Measurements from ENCODE around the gene CIB4. TPM values are rescaled to one million over a fixed set of nuclear protein-coding genes. Genes with fewer than 3 reads are reported as not detected.

The CIB4 gene
- total and polyA plus RNA-seq, 2 of the 13 experiments (the other 11 are each of a cell fraction or from before 2014, with no cell fraction given): not detected

DNA sequence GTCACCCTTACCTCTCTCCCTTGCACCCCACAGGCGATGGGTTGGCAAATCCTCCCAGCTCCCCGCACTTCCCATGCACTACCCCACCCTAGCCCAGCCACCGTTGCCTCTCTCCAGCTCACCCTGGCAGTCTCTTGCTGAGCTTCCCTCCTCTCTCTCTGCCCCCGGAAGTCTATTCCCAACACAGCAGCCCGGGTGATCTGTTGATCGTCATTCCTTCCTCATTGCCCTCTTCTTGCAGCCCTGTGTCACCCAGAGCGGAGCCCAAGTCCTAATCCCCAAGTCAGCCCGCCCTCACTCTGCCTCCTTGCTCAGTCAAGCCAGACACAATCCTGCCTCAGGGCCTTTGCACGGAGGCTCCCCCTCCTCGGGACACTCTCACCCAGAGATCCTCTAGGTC lies 55.2 kb downstream of the CIB4 start (continued):
- TF ChIP-seq ATRX (CRISPR knock-in tag; IDR thresholded peaks at IDR 0.05; ENCODE audit: borderline replicate concordance) (no peak), ZNF317 (CRISPR knock-in tag; IDR thresholded peaks at IDR 0.05) (no peak), KLF6 (CRISPR knock-in tag; IDR thresholded peaks at IDR 0.05) (no peak)

DNA sequence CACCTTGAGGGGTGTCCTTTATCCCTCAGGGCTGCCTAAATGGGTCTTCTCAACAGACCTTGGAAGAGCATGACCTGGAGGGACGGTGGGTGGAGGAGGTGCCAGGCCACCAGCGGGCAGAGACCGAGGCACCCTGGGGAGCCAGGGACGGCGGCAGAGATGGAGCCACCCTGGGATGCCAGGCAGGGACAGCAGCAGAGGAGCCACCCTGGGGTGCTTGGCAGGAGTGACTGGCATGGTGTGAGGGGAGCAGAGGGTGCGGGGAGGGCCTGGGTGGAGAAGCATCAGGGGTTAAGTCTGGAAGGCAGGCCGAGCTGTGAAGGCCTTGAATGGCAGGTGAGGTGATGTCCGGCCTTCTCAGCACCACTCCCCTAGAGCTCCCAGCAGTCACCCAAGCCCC lies 56.1 kb downstream of the CIB4 start:
- Histone ChIP-seq H2AFZ (ENCODE audit: low read length) (no peak overlapping the region), H3K4me2 (ENCODE audit: low read depth, low read length) (no peak overlapping the region), H3K9me3 (ENCODE audit: low read length) (no peaks in the 10 kb centered on the region), H3K36me3 (replicated peaks in 1 of 2; ENCODE audit: control insufficient read depth in 1 of 2, insufficient read depth in 2 of 2, low read length in 2 of 2) (no peaks in the 10 kb centered on the region), H3K4me1 (ENCODE audit: insufficient read depth, low read length) (no peaks in the 10 kb centered on the region), H3K27me3 (ENCODE audit: control insufficient read depth in 1 of 2, insufficient read depth in 2 of 2, low read length in 2 of 2) (peaks cover 13 to 87% of the 10 kb centered on the region in 2 experiments), H3K4me3 (replicated peaks in 1 of 3; ENCODE audit: insufficient read depth in 1 of 3, low read depth in 2 of 3, low read length in 3 of 3) (no peak overlapping the region), H4K20me1 (ENCODE audit: insufficient read depth, low read length) (no peaks in the 10 kb centered on the region), H3K27ac (ENCODE audit: extremely low read length, insufficient read depth, low read length) (no peak overlapping the region), H3K9ac (ENCODE audit: insufficient read depth, low read depth, low read length) (no peak overlapping the region), H3K79me2 (ENCODE audit: insufficient read depth, low read length) (no peaks in the 10 kb centered on the region)
- FAIRE-seq (no peak), ATAC-seq (no peak), DNase-seq (ENCODE audit: low spot score) (no peak)
- TF ChIP-seq ZNF337 (CRISPR knock-in tag; IDR thresholded peaks at IDR 0.05; ENCODE audit: borderline replicate concordance, low read depth): no peak
- peak; percentile 69; the same call in 1 of the 2 replicates for TF ChIP-seq EZH2 (conservative IDR thresholded peaks at IDR 0.05; ENCODE audit: low read depth, low read length)
- no peak for TF ChIP-seq POGZ (CRISPR knock-in tag; IDR thresholded peaks at IDR 0.05)
- TF ChIP-seq, protein P1, sequence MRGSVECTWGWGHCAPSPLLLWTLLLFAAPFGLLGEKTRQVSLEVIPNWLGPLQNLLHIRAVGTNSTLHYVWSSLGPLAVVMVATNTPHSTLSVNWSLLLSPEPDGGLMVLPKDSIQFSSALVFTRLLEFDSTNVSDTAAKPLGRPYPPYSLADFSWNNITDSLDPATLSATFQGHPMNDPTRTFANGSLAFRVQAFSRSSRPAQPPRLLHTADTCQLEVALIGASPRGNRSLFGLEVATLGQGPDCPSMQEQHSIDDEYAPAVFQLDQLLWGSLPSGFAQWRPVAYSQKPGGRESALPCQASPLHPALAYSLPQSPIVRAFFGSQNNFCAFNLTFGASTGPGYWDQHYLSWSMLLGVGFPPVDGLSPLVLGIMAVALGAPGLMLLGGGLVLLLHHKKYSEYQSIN (CRISPR knock-in tag; IDR thresholded peaks at IDR 0.05; ENCODE audit: borderline replicate concordance): no peak
- TF ChIP-seq BRCA1 (CRISPR knock-in tag; IDR thresholded peaks at IDR 0.05): no peak
- no peak for TF ChIP-seq PRDM4 (CRISPR knock-in tag; IDR thresholded peaks at IDR 0.05; ENCODE audit: borderline replicate concordance)
- TF ChIP-seq KAT8 (CRISPR knock-in tag; IDR thresholded peaks at IDR 0.05): no peak
- ChIA-PET POLR2A (no interaction called here), CTCF (ENCODE audit: low intra/inter-chr PET ratio, low total read pairs) (no interaction called here)
- WGBS (ENCODE audit: low lambda C conversion rate): 24% methylated on average over 7 of the region's 8 CpGs
- in situ Hi-C loops (cut with HindIII; ENCODE audit: extremely low pct_ligation_motif_present, low pct_unique_long_range_greater_than_20kb): no loop called here
- intact Hi-C loops (cut with micrococcal nuclease; ENCODE audit: unreplicated experiment): no loop called here
- no TSS peak for BruUV-seq (replicated peaks)

All from HepG2 (cell line).